ELF-1 (cell line): ENCODE data around the gene BICD2.

Source experiments
- DNase-seq: peaks from one replicate; pipeline ENCODE4 v3.0.0-alpha.2; 2016; ENCODE audit warnings: low read depth, low spot score

The BICD2 gene

GRCh38 chr9:92727716-92728700 lies 36.6 kb downstream of the BICD2 start:
- DNase-seq, result no peak

GRCh38 chr9:92726971-92727715 lies 37.5 kb downstream of the BICD2 start:
- DNase-seq, result peak; percentile 96

- DNase-seq, result no peak
These were observed 38.3 kb downstream of the BICD2 start for GRCh38 chr9:92726348-92726747.

GRCh38 chr9:92725766-92726165 lies 38.9 kb downstream of the BICD2 start:
- DNase-seq, result no peak

GRCh38 chr9:92725266-92725545 lies 39.4 kb downstream of the BICD2 start:
- no peak for DNase-seq

- no peak for DNase-seq
These were observed 39.9 kb downstream of the BICD2 start for GRCh38 chr9:92724528-92725265.

- no peak for DNase-seq
These were observed 40.8 kb downstream of the BICD2 start for GRCh38 chr9:92723801-92724323.

GRCh38 chr9:92723299-92723625 lies 41.4 kb downstream of the BICD2 start:
- DNase-seq, result no peak

- no peak for DNase-seq
These were observed 42.0 kb downstream of the BICD2 start for GRCh38 chr9:92722386-92723298.

- DNase-seq, result no peak
These were observed 43.1 kb downstream of the BICD2 start for GRCh38 chr9:92721548-92721947.

GRCh38 chr9:92720807-92721535 lies 43.7 kb downstream of the BICD2 start:
- DNase-seq, result no peak

- DNase-seq, result no peak
These were observed 44.3 kb downstream of the BICD2 start for GRCh38 chr9:92720209-92720765.

GRCh38 chr9:92719028-92719647 lies 45.5 kb downstream of the BICD2 start:
- DNase-seq, result no peak

GRCh38 chr9:92718086-92719001 lies 46.3 kb downstream of the BICD2 start:
- no peak for DNase-seq

GRCh38 chr9:92717201-92718085 lies 47.2 kb downstream of the BICD2 start:
- no peak for DNase-seq

GRCh38 chr9:92716557-92716956 lies 48.1 kb downstream of the BICD2 start:
- DNase-seq, result peak; percentile 81

GRCh38 chr9:92715488-92716231 lies 49.0 kb downstream of the BICD2 start:
- no peak for DNase-seq
